Inferior parietal cortex (tissue), 1 donor: ENCODE measurements around the gene ULK3.
"Not testable (repeated sequence)": the region's sequence is repeated elsewhere in the genome, so short reads cannot be mapped to it uniquely, and the experiment has no call there.

Experiments used
- DNase-seq: peaks from one replicate; pipeline ENCODE4 v3.0.0-alpha.2; 2016; ENCODE audit errors: extremely low spot score

The ULK3 gene

DNA sequence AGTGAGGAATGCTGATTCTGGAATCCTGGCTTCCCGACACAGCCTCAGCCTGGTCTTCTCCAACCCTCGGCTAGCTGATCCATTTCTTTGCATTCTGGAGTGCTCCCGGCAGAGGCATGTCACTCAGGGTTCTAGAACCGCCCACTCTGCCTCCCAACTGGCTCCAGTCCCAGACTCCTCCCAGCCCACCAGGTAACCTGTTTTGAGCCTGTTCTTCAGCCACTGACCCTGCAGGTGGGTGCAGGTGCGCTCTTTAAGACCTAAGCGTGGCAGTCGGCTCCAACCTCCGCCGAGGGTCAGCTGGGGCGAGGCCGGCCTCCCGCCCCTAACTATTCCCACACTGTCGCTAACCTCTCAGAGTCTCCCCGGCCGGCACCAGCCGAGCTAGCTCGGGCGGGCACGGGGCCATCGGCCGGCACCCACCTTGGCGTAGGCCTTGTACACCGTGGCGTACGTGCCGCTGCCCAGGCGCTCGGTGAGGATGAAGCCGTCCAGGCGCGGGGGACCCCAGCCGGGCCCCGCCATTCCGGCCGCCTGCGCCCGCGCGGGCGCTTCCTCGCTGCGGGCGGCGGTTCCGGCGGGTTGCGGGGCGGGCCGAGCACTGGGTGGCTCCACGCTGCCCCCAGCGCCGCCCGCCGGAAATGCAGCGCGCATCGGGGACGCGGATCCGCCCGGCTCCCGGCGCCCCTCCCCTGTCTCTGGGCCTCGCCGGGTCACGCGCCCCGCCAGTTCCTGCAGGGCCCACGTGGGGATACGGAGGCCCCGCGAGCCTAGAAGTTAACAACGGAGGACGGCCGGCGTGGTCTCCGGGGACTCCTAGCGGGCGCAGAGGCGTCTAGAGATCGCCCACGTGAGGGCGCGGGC lies at the start of gene ULK3:
TSS of gene ULK3 (minus strand) at position 576 of the 864 bp plus-strand sequence. CDS start at position 525, 51 bp downstream.
- peak; percentile 85 for DNase-seq

GRCh38 chr15:74892313-74892712 lies 49.4 kb upstream of the ULK3 start:
- no peak for DNase-seq

DNA sequence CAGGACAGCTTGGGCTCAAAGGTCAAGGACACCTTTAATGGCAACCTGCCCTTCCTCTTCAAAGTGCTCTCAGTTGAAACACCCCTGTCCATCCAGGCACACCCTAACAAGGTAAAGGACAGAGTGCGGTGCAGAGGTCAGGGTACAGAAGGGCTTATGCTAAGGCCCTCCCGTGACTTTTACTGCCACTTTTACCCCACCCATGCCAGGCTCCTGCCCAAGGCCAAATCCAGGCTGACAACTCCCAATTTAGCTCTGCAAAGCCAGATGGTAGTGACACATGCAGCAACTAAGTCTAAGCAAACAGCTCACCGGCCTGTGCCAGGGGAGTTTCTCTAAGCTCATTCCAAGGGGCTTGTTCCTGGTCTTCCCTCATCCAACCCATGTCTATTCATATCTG lies 48.5 kb upstream of the ULK3 start:
- DNase-seq, result no peak

DNA sequence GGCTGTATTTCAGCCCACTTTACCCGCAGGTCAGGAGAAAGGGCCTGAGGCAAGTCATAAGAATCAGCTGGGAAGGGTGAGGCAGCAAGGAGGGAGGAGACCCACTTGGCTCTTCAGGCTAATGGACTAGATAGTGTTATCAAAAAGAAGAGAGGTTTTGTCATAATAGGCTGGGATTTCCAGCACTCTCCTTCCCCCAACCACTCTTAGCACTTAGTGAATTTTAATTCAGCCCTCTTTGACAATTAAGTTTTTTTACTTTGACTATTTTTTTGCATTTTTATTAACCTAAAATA lies 47.7 kb upstream of the ULK3 start:
- no peak for DNase-seq

- peak; percentile 93 for DNase-seq
Observed at GRCh38 chr15:74889883-74890664, 47.1 kb upstream of the ULK3 start, which contains the start of gene MPI. Gene MPI, plus strand, starts transcription at chr15:74890042. Its CDS starts 32 bp downstream, at chr15:74890074.

DNA sequence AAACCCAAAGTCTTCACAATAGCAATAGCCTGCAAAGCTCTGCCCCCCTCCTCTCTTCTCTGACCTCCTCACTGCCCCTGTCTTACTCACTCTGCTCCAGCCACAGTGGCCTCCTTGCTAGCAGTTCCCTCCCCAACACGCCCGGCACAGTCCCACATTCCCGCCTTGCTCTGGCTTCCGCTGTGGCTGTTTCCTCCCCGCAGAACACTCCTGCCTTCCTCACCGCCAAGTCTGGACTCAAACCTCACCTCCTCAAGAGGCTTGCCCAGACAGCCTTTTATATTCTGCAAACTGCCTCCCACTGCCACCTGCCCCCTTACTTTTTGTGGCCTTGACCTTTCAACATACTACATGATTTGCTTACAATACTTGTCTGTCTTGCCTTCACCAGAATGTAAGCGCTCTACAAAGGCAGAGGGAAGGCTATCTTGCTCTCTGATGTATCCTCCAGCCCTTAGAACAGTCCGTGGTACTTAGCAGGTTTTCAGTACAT lies 46.5 kb upstream of the ULK3 start:
- DNase-seq, result no peak

GRCh38 chr15:74888716-74889115 lies 45.8 kb upstream of the ULK3 start:
- DNase-seq, result no peak

GRCh38 chr15:74887537-74888193 lies 44.7 kb upstream of the ULK3 start:
- DNase-seq, result not testable (repeated sequence)

DNA sequence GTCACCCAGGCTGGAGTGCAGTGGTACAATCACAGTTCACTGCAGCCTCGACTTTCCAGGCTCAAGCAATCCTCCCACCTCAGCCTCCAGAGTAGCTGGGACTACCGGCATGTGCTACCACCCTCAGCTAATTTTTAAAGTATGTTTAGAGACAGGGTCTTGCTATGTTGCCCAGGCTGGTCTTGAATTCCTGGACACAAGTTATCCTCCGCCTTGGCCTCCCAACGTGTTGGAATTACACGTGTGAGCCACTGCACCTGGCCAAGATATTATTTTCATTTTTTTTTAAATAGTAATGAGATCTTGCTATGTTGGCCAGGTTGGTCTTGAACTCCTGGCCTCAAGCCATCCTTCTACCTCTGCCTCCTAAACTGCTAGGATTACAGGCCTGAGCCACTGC lies 42.5 kb upstream of the ULK3 start:
- DNase-seq, result no peak

- DNase-seq, result no peak
Observed at GRCh38 chr15:74884428-74885223, 41.7 kb upstream of the ULK3 start.

GRCh38 chr15:74882528-74882927 lies 39.6 kb upstream of the ULK3 start:
- no peak for DNase-seq

GRCh38 chr15:74878273-74878672 lies 35.3 kb upstream of the ULK3 start:
- DNase-seq, result no peak

GRCh38 chr15:74873756-74874424 lies 30.9 kb upstream of the ULK3 start:
- no peak for DNase-seq

DNA sequence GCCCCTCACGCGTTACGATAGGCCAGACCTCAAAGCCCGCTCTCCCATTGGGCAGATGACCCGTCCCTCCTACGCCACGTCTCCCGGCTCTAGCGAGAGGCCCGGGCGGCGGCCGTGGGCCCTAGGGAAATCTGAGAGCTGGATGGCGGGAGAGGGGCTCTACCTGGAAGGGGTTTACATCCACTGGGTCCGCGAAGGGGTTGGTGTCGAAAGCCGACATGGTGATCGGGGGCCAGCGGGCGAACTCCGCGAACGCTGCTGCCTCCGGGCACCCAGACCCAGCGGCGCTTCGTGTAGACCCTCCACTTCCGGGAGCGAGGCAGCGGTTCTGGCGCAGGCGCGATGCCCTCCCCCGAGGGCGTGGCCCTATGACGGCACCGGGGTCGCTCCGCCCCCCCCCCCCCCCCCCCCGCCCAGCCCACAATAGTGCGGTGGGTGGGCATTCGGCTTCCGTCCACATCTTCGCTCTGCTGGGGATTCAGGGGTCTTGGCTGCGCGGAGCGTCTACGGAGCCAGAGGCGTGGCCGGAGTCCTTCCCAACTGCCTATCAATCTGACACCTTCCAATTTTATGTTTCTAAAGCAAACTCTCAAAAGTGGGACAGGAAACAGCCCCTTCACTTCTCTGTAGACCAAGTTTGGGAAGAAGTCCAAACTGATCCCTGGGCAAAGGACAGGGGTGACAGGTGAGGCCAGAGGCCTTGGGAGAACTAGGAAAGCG lies 30.2 kb upstream of the ULK3 start, which contains the start of gene SCAMP2:
TSS of gene SCAMP2 (minus strand) at position 330 of the 720 bp plus-strand sequence. CDS start at position 220, 110 bp downstream.
- peak; percentile 93 for DNase-seq

DNA sequence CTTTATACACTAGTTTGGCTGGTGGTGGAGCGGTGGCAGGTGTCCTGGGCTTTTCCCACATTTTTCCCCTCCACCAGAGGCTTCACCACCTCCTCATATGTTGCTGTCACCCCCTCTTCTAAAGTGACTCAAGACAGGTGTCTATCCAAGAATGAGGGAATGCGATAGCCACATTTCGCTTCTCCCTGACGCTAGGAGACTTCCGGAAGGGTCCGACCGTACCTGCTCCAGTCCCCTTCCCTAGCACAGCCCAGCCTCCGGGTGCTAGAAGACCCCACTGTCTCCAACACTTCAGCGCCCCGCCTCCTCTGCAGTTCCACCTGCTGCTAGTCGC lies 29.7 kb upstream of the ULK3 start:
- no peak for DNase-seq

- no peak for DNase-seq
Observed at GRCh38 chr15:74870436-74871215, 27.7 kb upstream of the ULK3 start.

DNA sequence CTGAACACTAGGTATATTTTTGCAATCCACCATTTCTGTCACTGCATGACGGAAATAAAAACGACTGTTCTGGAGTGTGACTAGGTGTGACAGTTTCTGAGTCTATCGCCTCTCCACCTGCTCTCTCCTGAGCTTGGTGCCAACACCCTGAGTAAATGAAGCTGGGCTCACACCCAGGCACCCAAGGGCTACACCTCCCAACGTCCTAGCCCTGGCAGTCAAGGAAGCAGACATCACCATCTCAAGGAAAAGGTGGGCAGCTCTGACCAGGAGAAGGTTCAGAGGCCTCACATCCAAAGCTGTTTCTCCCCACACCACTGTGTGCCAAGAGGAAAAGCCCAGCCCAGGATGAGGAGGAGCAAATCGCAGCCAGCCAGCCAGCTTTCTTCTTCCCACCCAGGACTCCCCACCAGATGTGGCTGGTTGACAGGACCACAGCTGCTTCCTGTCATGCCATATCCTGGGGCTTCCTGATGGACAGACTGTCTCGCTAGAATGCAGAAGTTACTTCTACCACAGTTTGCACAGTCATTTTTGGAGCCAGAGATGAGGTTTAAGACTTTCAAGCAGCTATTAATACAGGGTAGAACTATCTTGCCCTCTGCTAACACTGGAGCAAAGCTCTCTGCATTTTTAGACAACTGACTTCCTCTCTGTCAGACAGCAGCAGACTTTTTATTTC lies 26.9 kb upstream of the ULK3 start:
- DNase-seq, result no peak

DNA sequence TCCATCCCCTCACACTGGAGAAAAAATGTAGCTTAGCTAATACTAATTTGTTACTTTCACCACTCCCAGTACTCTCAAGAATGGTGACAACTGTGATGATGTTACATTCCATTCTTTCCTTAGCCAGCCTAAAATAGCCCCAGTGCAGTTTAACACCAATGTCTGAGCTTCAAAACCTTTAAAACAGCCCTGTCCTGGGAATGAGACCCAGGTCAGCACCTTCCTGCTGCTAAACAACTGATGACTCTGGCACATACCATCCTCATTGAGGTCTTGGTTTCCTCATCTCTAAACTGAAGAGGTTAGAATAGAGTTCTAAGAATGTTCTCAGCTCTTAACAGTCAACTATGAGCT lies 26.4 kb upstream of the ULK3 start:
- no peak for DNase-seq

DNA sequence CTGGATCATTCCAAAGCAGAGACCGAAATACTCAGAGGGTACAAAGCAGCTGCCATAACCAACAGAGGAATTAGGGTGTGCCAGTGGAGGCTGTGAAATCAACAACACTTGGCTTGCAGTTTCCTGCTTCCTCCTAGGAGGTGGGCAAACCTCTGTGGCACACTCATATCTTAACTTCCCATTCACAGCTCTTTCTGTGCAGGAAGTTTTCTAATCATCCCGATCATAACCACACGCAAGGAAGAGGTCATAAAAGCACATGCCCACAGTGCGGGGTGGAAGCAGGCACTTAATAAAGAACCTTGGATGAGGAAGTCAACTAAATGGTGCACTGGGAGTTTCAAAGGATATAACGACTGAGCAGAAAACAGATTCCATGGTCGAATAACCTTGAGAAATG lies 25.1 kb upstream of the ULK3 start:
- no peak for DNase-seq
